GM19467 (cell line): ENCODE measurements around the gene VSTM2B.

Experiments
- ATAC-seq: cut with Tn5 transposase; IDR thresholded peaks from one replicate; pipeline ENCODE4 v1.9.1; 2021; ENCODE audit warnings: mild to moderate bottlenecking, moderate library complexity; ENCODE audit not compliant: unreplicated experiment

The VSTM2B gene

DNA sequence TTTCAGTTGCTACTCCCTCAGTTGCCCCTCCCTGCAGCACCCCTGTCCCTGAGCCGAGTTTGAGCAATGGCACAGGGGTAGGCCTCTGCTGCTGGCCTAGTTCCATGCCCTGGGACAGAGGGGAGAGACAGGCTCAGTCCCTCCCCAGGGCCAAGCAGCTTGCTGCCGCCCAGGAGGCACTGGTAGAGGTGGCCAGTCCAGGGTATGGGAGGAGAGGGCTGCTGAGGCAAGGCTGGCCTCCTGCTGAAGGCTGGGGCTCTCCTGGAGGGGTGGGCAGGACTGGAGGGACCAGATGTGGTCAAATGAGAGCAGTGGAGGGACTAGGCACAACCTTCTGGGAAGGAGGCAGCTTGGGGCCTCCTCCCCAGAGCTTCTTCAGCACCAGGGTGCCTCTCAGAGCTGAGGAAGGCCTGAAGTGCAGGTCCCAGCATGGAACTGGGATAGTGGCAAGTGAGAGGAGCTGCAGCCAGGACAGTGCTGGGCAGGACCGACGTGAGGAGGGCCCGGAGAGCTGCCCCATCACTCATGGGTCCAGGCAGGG is 29.8 kb upstream of the VSTM2B start:
- no peak for ATAC-seq

DNA sequence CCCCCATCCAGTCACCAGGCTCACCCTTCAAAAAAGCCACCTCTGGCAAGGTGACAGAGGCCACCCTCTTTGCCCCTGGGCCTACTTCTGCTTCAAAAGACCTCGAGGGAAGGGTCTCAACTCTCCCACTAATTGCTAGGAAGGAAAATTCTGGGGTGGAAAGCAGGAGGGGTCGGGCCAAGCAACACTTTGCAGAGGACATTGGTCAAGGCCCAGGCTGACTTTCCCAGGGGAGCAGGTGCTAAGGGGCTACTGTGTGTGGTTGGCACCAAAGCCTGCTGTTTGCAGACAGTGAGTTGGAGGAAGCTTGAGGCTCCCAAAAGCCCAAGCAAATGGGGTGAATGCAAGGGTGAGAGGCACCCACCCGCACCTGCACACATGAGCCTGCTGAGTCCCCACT is 28.6 kb upstream of the VSTM2B start:
- ATAC-seq = no peak

DNA sequence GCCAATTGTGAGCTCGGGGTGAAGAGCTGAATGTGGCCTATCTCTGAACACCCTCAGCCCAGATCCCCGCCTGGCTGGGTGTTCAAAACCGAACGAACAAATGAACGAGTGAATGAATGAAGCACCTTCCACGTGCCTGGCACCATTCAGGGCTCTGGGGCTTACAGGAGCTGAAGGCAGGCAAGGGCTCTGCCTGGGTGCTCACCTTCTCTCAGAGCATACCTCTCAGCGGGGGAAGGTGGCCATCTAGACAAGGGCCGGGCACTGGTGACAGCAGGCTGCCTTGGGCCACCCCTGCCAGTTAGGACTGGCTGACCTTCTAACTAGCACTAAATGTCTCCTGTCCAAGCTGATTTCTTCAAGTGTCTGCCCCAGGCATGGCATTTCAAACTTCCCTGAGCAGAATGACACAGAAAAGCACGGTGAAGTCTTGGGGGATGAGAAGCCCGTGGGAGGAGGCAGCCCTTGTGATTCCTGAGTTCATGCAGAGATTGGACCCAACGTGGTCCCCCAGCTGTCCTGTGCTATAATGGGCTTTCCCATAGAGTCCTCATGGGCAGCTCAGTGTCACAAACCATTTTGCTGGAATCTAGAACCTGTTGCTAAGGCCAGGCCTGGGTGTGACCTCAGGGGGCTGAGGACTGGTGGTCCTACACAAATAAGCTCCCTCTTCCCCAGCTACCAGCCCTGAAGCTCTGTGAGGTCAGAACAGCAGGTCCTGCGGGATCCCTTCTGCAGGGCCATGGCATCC is 27.9 kb upstream of the VSTM2B start:
- ATAC-seq = no peak

DNA sequence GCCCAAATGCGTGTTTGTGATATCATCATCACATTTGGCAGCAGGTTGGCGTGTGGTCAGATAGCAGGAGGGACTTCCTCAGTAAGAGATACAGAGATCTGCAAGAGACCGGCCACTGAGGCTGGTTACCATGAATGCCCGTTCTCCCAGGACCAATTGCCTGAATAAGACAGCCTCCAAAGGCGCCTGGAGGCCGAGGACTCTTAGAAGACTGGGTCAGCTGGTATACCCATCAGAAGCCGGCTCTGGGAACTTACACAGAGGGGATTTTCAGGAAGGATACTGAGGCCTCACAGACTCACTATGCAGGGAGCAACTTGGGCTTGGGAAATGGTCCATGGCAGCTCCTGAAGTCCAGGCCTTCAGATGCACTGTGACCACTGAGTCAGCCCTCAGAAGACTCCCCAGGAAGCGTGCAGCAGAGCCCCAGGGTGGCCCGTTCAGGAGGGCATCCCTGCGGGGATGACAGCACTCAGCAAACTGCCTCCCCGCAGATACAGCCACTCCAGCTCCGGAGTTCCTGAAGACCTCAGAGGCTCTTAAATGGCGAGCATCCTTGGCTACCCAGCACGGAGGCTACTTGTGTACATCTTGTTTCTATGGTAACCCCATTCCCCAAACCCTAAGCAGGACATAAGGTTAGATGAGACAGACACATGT is 26.4 kb upstream of the VSTM2B start:
- no peak for ATAC-seq

DNA sequence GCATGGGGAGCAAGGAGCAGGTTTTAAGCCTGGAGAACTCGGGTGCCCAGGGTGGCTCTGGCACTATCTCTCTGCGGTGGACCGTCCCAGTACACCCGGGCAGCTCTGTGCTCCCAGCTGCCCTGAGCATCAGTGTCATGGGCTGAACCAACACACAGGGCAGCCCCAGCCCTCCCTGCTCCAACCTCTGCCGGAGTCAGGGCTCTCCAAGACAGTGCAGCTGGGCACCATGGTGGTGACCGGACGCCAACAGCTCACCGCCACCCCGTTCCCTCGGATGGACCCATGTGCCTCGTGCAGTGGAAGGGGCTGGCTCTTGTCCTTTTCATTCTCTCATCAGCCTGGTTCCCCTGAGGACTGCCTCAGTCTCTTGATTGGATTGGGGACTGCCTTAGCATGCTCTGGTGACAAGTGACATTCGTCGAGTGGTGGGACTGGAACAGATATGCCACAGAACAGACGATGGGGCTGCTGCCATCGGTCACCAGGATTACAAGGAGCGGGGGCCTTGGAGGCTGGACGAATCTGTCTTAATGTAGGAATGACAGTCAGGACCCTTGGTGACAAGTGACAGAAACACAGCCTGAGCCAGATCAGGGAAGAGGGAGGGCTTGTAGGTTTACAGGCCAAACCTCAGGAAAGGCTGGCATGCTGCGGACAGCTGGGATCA is 25.7 kb upstream of the VSTM2B start:
- ATAC-seq = no peak

DNA sequence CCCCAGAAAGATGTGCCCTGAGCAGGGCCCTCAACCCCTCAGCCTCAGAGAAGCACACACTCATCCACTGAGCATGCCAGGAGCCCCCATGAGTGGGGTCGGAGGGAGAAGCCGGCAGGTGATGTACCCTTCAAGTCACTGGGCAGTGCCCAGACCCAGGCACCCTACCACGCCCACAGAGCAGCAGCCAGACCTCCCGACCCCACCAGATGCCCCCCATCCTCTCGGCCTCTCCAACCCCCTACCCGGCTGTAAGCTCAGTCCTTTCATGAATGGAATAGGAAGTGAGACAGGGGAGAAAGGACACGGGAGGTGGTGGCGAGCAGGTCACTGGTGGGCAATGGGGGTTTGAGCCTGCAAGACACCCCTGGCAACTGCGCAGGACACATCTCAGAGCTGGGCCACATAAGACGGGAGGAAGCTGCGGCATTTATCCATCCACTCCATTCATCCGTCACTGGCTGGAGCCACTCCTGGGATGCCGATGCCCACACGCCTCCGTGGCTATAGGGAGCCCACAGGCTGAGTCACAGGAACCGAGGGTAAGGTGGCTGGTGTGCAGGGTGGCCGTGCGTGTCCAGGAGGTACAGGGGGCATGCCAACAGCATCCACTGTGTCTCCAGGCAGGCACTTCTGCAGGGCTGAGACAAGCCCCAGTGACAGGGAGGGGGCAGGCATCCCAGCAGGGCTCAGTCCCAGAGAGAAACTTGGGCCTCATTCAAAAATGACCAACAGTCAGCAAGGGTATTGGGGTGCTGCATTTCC is 23.8 kb upstream of the VSTM2B start:
- ATAC-seq = no peak

DNA sequence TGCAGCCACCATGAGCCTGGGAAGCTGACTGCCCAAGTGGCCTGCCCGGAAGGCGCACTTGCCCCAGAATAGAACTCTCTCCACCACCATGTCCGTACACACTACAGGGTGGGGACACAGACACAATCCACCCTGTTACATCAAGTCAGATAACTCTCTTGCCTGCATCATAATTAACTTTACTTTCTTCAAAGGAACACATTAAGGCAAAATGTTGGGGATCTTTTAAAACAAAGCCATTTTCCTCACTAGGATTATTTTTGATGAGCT is 23.3 kb upstream of the VSTM2B start:
- ATAC-seq = no peak

DNA sequence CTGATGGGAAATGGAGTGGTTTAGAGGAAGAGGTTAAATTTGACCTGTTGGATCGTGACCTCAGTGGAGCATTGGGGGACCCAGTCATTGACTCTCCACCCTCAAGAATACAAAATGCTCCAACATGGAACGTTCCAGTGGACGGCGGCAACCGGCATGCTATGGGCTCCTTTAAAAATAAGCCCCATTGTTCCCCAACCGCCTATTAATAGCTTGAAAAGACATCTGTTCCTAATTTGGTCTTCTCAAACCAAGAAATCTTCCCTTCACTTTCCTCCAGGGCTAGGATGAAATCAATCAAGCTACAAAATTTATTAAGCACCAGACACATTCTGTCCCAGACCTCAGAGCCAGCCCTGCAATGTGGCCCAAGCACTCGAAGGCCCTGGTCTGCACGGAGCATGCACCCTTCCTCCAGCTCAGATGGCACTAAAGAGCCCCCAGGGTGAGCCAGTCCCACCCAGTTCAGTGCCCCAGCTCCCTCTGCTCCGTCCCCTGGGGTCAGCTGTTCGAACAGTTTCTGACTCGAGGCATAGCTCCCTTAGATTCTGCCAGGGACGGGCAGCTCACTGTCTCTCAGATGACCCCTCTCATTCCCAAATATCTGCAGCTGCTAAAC is 22.5 kb upstream of the VSTM2B start:
- ATAC-seq = no peak

DNA sequence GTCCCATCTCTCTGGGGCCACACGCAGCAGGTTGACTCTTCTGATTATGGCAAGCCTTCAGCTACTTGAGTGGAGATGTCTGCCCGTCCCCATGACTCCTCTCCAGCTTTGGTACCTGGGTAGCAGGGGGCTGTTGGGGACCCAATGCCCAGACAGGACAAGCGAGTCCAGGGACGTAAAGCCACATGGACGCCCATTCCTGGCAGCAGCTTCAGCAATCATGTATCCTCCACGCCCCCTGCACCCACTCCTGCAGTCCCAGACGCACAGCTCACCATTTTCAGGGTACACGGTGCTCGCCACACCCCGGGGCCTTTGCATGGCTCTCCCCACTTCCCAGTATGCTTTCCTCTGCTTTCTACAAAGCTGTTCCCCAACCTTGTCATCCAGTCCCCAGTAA is 22.0 kb upstream of the VSTM2B start:
- ATAC-seq = no peak

DNA sequence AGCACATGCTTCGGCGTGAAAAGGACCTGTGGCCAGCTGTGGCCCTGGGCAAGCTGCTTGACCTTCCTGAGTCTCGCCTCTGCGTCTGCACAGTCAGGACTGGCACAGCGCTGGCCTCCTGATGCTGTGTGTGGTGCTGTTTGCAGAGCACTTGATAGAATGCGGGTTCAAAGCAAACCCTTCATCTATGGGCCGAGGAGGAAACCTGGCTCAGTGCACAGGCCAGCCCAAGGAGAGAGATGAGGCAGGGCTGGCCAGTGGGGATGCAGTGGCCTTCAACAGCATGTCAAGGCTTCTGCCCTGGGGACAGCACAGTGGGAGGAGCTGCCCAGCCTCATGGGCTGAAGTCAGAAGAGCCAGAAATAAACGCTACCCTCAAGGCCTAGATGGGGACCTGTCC is 21.3 kb upstream of the VSTM2B start:
- ATAC-seq = no peak

DNA sequence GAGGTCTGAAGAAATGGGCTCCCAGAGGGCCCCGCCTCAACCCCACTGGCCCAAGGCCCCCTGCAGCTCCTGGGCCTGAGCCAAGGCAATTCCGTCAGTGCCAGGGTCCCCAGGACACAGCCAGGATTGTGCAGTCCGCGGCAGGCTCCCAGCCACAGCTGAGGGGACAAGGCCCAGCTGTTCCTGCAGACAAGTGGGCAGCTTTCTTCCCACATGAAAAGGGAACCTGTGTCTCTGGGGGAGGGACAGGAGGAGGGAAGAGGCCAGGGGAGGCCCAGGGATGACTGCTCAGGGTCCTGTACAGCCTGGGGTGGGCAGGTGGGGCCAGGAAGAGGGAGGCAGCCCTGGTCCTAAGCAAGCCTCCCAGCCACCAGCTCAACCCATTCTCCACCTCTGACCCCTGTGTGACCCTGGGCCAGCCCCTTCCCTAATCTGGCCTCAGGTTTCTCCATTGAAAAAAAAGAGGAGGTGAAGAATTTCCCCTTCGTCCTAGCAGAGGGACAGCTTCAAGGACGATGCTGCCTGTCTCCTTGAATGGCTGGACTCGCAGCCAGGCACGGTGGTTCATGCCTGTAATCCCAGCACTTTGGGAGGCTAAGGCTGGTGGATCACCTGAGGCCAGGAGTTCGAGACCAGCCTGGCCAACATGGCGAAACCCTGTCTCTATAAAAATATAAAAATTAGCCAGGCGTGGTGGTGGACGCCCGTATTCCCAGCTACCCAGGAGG is 20.5 kb upstream of the VSTM2B start:
- no peak for ATAC-seq

DNA sequence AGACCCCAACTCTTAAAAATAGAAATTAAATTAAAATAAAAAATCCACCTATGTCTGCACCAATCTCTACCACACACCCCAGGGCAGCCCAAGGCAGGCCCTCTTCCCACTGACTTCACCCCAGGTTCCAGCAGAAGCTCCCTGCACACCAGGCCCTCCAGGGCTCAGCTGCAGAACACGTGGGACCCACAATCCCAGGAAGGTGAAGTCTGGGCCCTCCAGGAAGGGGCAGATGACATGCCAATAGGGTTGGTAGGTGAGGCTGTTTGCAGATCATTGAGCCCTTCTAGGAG is 19.2 kb upstream of the VSTM2B start:
- ATAC-seq = no peak

DNA sequence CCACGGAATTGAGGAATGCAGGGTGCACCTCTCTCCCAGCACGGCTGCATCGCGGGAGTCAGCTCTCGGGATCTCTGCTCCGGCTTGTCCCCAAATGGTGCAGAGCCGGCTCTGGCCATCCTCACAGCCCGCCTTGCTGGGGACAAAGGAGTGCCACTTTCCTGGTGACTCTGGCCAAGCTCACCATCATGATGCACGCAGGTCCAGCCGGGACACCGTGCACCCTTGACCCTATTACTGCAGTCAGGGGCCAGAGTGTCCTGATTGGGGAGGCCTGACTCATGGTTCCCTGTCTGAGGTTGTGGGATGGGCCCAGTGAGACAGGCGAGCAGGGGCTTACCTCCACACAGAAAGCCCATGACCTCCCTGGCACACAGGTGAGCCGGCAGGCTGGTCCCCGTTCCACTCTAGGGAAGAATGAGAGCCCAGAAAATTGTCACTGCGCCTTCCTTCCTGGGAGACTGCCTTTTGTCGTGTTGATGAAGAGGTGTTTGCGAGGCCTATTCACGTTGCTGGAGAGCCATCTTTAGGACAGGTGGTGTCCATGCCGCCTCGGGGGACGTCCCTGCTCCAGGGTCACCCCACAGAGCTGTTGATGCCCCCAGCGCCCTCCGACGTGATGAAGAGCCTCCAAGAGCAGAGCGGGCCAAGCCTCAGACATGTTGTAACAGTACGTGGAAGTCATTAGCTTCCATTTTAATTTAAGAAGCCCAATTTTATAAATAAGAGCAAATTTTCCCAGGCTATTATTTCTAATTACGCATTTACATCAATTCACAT is 18.5 kb upstream of the VSTM2B start:
- ATAC-seq = no peak

DNA sequence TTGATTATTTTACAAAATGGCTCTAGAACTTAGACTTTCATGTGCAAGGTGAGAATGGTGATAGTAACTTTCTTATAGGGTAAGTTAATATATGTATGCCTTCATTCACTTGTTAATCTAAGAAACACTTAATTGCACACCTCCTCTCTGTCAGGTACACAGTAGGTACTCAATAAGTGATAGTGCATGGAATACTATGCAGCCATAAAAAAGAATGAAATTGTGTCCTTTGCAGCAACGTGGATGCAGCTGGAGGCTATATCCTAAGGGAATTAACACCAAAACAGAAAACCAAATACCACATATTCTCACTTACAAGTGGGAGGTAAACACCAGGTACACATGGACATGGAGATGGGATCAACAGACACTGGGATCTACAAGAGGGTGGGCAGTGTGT is 17.6 kb upstream of the VSTM2B start:
- no peak for ATAC-seq

DNA sequence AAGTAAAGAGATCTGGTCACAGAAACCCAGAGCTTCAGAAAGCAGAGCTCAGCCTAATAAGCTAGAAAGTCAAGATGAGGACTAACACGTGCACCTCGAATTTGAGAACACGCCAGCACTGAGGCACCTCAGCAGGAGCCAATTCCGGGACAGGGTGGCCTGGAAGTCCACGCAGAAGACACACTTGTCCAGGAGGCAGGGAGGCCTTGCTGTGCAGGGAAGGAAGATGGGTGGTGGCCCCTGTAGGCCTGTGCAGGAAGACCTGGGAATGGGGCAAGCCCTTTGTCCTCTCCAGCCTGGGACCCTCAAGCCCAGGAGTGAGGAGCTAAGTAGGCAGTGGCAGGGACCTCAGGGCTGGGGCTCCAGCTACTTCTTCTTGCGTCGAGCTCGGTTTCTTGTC is 16.3 kb upstream of the VSTM2B start:
- ATAC-seq = no peak

DNA sequence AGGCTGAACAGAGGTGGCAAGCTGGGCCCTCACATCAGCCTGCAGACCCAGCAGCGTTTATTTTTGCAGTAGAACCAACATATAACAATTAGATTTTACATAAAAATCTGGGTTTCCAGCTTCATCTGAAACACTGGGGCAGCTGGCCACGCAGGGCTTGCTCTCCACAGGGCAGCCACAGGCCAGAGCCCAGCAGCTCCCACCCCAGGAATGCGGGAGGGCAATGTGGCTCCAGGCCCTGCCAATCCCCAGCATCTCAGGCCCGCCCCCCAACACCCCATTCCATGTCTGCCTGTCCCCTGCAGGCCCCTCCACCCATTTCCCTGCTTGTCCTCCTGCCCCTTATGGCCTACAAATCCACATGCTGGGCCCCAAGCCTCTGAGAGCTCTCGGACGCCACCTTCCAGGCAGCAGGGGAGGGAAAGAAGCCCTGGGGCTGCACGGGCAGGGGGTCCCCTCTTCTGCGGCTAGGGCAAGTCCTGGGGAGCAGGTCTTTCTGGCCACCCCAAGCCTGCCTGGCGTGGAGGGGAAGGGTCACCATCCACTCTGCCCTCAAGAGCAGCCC is 15.0 kb upstream of the VSTM2B start:
- ATAC-seq = no peak

DNA sequence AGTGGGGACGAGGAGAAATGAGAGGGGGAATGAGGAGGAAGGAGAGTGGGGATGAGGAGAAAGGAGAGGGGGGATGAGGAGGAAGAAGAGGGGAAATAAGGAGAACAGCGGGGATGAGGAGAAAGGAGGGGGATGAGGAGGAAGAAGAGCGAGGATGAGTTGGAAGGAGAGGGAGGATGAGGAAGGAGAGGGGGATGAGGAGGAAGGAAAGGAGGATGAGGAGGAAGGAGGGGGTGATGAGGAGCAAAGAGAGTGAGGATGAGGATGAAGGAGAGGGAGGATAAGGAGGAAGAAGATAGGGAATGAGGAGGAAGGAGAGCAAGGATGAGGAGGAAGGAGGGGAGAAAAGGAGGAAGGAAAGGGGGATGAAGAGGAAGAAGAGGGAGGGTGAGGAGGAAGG is 14.0 kb upstream of the VSTM2B start:
- no peak for ATAC-seq

DNA sequence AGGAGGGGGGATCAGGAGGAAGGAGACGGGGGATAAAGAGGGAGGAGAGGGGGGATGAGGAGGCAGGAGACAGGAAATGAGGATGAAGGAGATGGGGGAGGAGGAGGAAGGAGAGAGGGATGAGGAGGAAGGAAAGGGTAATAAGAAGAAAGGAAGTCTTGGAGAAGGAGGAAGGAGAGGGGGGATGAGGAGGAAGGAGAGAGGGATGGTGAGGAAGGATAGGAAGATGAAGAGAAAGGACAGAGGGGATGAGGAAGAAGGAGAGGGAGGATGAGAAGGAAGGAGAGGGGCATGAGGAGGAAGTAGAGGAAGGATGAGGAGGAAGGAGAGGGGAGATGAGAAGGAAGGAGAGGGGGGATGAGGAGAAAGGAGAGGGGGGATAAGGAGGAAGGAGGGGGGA is 13.0 kb upstream of the VSTM2B start:
- no peak for ATAC-seq

DNA sequence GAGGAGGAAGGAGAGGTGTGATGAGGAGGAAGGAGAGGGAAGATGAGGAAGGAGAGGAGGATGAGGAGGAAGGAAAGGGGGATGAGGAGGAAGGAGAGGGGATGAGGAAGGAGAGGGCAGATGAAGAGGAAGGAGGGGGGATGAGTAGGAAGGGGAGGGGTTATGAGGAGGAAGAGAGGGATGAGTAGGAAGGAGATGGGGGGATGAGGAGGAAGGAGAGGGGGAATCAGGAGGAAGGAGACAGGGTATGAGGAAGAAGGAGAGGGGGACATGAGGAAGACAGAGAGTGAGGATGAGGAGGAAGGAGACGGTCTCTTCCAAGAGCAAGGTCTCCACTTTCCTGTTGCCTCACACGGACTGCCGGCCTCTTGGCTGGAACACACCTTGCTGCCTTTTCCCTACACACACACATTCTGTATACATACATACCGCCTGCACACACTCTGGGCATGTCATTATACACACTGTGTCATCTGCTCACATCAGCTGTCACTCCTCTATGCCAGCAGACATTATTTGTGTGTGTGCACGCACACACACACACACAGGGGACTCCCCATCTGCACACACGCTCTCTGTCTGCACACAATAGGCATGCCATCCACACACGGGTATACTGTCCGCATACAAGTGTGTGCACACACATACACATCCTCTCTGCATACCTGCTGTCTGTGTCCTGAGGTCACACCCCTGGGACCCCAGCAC is 11.1 kb upstream of the VSTM2B start:
- no peak for ATAC-seq
